ENCODE results near the gene SNRNP40.

- no peak for TF ChIP-seq POLR2AphosphoS5 (IDR thresholded peaks at IDR 0.05)
- no peak for TF ChIP-seq CTCF (IDR thresholded peaks at IDR 0.05 in 8 of 11, conservative IDR thresholded peaks at IDR 0.05 in 3 of 11)
These were observed 2.8 kb upstream of the SNRNP40 start for GRCh38 chr1:31299365-31299764.
